Stomach smooth muscle (tissue), 2 donors: ENCODE data around the gene MSH3.

Experiments used
- H3K27ac ChIP-seq: one replicate; pipeline ENCODE4 v1.7.0; 2013; ENCODE audit warnings: mild to moderate bottlenecking, low read length, inconsistent platforms
- H3K27me3 ChIP-seq, 2 donors: one replicate each; pipeline ENCODE4 v1.7.0; 2013; ENCODE audit warnings: low read length in 2 of 2; ENCODE audit not compliant: insufficient read depth in 2 of 2, control insufficient read depth in 1 of 2
- H3K36me3 ChIP-seq, 2 donors: one replicate each; pipeline ENCODE4 v1.7.0; 2013; ENCODE audit warnings: low read length in 2 of 2; ENCODE audit not compliant: control insufficient read depth in 2 of 2, insufficient read depth in 2 of 2
- H3K4me1 ChIP-seq: one replicate; pipeline ENCODE4 v1.7.0; 2013; ENCODE audit warnings: low read length; ENCODE audit not compliant: control insufficient read depth, insufficient read depth
- H3K4me3 ChIP-seq, 2 donors: one replicate each; pipeline ENCODE4 v1.7.0; 2013; ENCODE audit warnings: low read length in 2 of 2
- H3K9ac ChIP-seq, 2 donors: one replicate each; pipeline ENCODE4 v1.7.0; 2013; ENCODE audit warnings: low read length in 2 of 2, mild to moderate bottlenecking in 1 of 2
- H3K9me3 ChIP-seq, 2 donors: one replicate each; pipeline ENCODE4 v1.7.0; 2013; ENCODE audit warnings: low read length in 2 of 2; ENCODE audit not compliant: control insufficient read depth in 2 of 2
- donor health status: healthy.
- donor health status: Pancreatic carcinoma.

The MSH3 gene

GRCh38 chr5:80625230-80625629, 29.2 kb upstream of the MSH3 start:
- Histone ChIP-seq H3K9ac (no peak overlapping the region), H3K36me3 (peaks cover 0 to 3% of the 10 kb centered on the region in 2 donors), H3K9me3 (no peaks in the 10 kb centered on the region)

GRCh38 chr5:80629281-80629680, 25.2 kb upstream of the MSH3 start:
- Histone ChIP-seq H3K27ac (no peak overlapping the region), H3K9ac (no peak overlapping the region), H3K4me3 (no peak overlapping the region), H3K9me3 (no peaks in the 10 kb centered on the region), H3K27me3 (no peaks in the 10 kb centered on the region), H3K4me1 (no peaks in the 10 kb centered on the region), H3K36me3 (peaks cover 0 to 3% of the 10 kb centered on the region in 2 donors)

More at GRCh38 chr5:80625230-80625629, 29.2 kb upstream of the MSH3 start:
- Histone ChIP-seq H3K27me3 (no peaks in the 10 kb centered on the region), H3K4me1 (no peaks in the 10 kb centered on the region), H3K27ac (no peak overlapping the region), H3K4me3 (no peak overlapping the region)

GRCh38 chr5:80631278-80632259, 22.9 kb upstream of the MSH3 start:
- H3K27ac ChIP-seq: no peak overlapping the region
- H3K36me3 ChIP-seq: peaks cover 0 to 3% of the 10 kb centered on the region in 2 donors
- no peak overlapping the region for H3K4me3 ChIP-seq
- no peaks in the 10 kb centered on the region for H3K4me1 ChIP-seq
- no peaks in the 10 kb centered on the region for H3K27me3 ChIP-seq
- H3K9me3 ChIP-seq: no peaks in the 10 kb centered on the region
- no peak overlapping the region for H3K9ac ChIP-seq

DNA sequence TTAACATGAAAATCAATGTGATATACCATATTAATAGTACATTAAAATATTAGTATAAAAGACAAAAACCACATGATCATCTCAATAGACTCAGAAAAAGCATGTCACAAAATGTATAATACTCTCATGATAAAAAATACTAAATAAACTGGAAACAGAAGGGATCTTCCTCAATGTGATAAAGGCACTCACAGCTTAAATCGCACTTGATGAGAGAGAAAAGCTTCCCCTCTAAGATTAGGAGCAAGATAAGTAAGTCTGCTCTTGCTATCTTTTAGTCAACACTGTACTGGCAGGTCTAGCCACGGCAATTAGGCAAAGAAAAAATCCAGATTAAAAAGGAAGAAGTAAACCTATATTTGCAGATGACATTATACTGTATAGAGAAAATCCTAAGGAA, 21.8 kb upstream of the MSH3 start:
- no peak overlapping the region for H3K27ac ChIP-seq
- no peaks in the 10 kb centered on the region for H3K4me1 ChIP-seq
- H3K27me3 ChIP-seq: no peaks in the 10 kb centered on the region
- H3K9ac ChIP-seq: no peak overlapping the region
- no peaks in the 10 kb centered on the region for H3K9me3 ChIP-seq
- H3K4me3 ChIP-seq: no peak overlapping the region
- peaks cover 0 to 3% of the 10 kb centered on the region in 2 donors for H3K36me3 ChIP-seq

DNA sequence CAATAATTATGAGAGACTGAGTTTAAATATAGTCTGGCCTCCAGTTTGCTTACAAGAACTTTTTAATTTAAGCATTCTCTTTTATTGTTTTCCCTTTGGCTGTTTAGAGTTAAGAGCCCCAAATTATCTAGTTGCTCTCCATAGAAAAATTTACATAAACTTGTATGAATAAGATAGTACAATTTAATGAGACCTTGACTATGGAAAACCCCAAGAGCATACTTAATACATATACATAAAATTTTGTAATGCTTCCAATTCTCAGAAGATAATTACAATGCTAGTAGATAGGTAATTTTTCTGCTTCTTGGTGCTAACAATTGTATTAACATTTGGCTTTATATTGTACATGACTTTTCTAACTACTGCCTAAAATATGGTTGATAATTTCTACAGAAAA, 20.3 kb upstream of the MSH3 start:
- Histone ChIP-seq H3K36me3 (peaks cover 0 to 9% of the 10 kb centered on the region in 2 donors), H3K9ac (no peak overlapping the region), H3K9me3 (no peaks in the 10 kb centered on the region)

GRCh38 chr5:80641353-80641752, 13.1 kb upstream of the MSH3 start:
- Histone ChIP-seq H3K9me3 (no peaks in the 10 kb centered on the region), H3K27me3 (no peaks in the 10 kb centered on the region), H3K27ac (no peak overlapping the region), H3K9ac (no peak overlapping the region), H3K36me3 (peaks cover 10% of the 10 kb centered on the region in 2 donors), H3K4me3 (no peak overlapping the region), H3K4me1 (no peaks in the 10 kb centered on the region)

More for the DNA sequence above, 20.3 kb upstream of the MSH3 start:
- no peaks in the 10 kb centered on the region for H3K27me3 ChIP-seq
- no peak overlapping the region for H3K4me3 ChIP-seq
- no peak overlapping the region for H3K27ac ChIP-seq
- H3K4me1 ChIP-seq: no peaks in the 10 kb centered on the region

- peaks cover 4 to 14% of the 10 kb centered on the region in 2 donors for H3K36me3 ChIP-seq
- H3K4me1 ChIP-seq: no peaks in the 10 kb centered on the region
Measured at GRCh38 chr5:80644900-80645299, 9.6 kb upstream of the MSH3 start.

DNA sequence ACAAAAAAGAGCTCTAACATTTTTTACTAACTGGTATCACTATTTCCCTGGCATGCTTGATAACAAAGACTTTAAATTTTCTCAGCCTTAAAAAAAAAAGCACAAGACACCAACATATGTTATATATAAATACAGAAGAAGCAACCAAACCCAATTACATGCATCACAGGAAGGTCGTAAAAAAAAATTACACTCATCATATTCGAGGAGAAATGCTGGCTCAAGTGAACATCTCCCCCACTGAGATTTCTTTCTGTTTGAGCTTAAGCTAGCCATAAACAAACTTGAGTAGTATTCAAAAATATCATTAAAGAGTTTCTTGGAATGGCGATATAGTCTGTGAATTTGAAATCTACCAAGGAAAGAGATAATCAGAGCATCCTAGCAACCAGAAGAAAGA, 7.5 kb upstream of the MSH3 start:
- Histone ChIP-seq H3K9me3 (no peaks in the 10 kb centered on the region), H3K27ac (no peak overlapping the region), H3K27me3 (no peaks in the 10 kb centered on the region), H3K36me3 (peaks cover 0 to 6% of the 10 kb centered on the region in 2 donors), H3K4me3 (no peak overlapping the region), H3K4me1 (no peaks in the 10 kb centered on the region), H3K9ac (no peak overlapping the region)

More at GRCh38 chr5:80644900-80645299, 9.6 kb upstream of the MSH3 start:
- Histone ChIP-seq H3K27me3 (no peaks in the 10 kb centered on the region), H3K9ac (no peak overlapping the region), H3K4me3 (no peak overlapping the region), H3K9me3 (no peaks in the 10 kb centered on the region), H3K27ac (no peak overlapping the region)

DNA sequence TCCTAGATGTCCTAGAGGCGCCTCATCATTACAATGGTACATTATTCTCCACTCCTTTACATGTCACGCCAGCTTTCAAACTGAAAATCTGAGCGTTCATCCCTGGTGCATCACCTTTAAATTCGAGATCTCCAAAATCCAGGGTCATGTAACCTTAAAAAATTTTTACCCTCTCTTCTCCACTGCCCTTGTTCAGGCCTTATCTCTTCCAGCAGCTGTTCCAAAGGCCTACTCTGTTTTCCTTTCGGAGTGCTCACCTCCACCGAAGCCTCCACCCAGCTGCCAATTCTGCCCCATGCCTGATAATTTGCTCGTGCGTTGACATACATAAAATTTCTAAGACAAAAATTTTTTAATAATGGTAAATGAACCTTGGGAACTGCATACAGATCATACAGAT, 950 bp upstream of the MSH3 start:
- H3K36me3 ChIP-seq: peaks cover 2 to 8% of the 10 kb centered on the region in 2 donors
- H3K27me3 ChIP-seq: no peaks in the 10 kb centered on the region
- no peak overlapping the region for H3K9ac ChIP-seq
- peak overlapping the region in 1 of 2 donors; percentile 54 for H3K4me3 ChIP-seq
- peaks cover 11% of the 10 kb centered on the region for H3K4me1 ChIP-seq
- H3K27ac ChIP-seq: no peak overlapping the region
- no peaks in the 10 kb centered on the region for H3K9me3 ChIP-seq

DNA sequence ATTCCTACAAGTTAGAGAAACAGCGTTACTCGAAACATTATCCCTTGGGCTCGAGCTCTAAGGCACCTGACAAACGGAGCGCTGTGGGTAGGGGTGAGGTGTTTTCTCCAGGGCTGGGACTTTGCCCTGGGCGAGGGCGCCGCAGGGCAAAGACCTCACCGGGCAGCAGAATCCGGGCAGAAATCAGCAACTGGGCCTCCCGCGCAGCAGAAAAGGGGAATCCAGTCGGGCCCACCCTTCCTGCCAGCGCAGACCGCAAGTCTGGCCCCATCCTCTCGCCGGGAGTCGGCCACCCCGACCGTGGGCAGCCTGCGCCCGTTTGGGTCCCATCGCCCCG, 430 bp upstream of the MSH3 start:
- no peak overlapping the region for H3K9ac ChIP-seq
- no peak overlapping the region for H3K27ac ChIP-seq

GRCh38 chr5:80655231-80655774, 851 bp downstream of the MSH3 start:
- peak overlapping the region; percentile 72 to 76 for H3K9ac ChIP-seq
- peaks cover 4 to 7% of the 10 kb centered on the region in 2 donors for H3K36me3 ChIP-seq

More for the DNA sequence above, 430 bp upstream of the MSH3 start:
- peaks cover 11% of the 10 kb centered on the region for H3K4me1 ChIP-seq
- no peaks in the 10 kb centered on the region for H3K27me3 ChIP-seq
- peaks cover 2 to 4% of the 10 kb centered on the region in 2 donors for H3K36me3 ChIP-seq
- peak overlapping the region; percentile 54 to 89 for H3K4me3 ChIP-seq
- no peaks in the 10 kb centered on the region for H3K9me3 ChIP-seq

More at GRCh38 chr5:80655231-80655774, 851 bp downstream of the MSH3 start:
- Histone ChIP-seq H3K27ac (peak overlapping the region; percentile 7), H3K4me1 (peaks cover 11% of the 10 kb centered on the region), H3K4me3 (peak overlapping the region; percentile 84 to 89), H3K27me3 (no peaks in the 10 kb centered on the region), H3K9me3 (no peaks in the 10 kb centered on the region)
